ENCODE data around the gene GRAMD1C.
"Not testable (repeated sequence)": the region's sequence is repeated elsewhere in the genome, so short reads cannot be mapped to it uniquely, and the experiment has no call there.

- TF ChIP-seq CTCF, POLR2A (IDR thresholded peaks at IDR 0.05): not testable (repeated sequence)
Observed at GRCh38 chr3:113850391-113850790, 11.8 kb downstream of the GRAMD1C start.

Measured in lower leg skin (tissue), 3 donors.